Stimulated activated CD4-positive, alpha-beta T cell treated with anti-CD3 and anti-CD28 coated beads, Interleukin-2, amount 100 ng/mL, for 48 hours (primary cell): Measurements from ENCODE around the gene IL24.
A peak's percentile ranks its signal among the peaks of the same experiment; 100 is the strongest.
"Not testable (repeated sequence)": the region's sequence is repeated elsewhere in the genome, so short reads cannot be mapped to it uniquely, and the experiment has no call there.

Experiments
- DNase-seq, 2 donors: peaks; one replicate each; pipeline ENCODE4 v3.0.0-alpha.2; 2020

Gene IL24

DNA sequence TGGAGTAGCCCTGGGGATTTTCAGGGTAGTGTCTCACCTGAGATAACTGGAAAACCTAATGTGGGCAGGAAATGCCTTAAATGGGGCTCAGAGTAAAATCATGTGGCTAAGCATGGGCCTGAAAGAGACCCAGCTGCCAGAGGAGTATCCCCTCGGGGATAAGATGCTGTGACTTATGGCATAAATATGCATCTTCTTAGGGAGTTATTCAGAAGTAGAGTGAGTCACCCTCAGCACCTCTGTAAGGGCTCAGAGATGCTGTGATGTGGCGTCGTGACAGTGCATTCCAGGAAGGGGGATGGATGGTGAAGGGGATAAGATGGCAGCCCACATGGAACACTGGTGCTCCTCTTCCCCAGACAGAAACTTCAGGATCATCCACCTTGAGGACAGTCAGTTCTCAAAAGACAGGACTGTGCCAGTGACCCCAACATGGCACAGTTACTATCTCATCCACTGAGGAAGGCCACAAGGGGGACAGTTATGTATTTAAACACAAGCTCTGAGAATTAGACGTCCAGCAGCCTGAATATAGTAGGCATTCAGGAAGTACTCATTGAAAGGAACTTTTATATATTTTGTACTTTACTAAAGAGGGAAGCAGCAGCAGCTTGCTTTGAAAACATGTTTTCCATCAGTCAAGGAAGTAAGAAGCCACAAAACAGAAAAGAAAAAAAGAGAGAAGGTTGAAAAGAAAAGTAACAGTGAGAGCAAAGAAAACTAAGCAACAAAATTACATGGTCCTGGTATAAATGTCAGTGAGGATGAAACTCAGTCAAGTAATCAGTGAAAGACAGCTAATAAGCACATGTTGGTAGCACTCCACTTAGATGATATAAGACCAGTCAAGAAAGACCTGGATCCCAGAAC lies 8.3 kb downstream of the IL24 start:
- DNase-seq, result no peak

DNA sequence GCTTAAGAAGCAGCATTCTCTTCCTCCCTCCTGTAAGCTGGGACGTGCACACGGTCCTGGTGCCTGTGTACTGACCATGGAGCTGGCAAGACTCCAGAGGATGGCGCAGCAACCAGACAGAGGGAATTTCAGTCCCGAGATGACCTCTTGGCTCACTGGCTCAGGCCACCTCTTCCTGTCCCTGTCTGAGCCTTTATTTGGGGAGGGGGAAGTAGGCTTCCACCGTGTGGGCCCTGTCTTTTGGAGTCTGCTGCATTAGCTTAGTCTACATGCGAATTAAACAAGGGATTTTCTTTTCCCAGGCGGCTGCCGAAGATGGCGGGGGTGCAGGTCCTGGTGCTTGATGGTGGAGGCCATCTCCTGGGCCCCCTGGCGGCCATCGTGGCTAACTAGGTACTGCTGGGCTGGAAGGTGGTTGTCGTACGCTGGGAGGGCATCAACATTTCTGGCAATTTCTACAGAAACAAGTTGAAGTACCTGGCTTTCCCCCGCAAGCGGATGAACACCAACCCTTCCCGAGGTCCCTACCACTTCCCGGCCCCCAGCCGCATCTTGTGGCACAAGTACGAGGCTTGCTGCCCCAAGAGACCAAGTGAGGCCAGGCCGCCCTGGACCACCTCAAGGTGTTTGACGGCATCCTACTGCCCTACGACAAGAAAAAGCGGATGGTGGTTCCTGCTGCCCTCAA lies 10.2 kb downstream of the IL24 start:
- DNase-seq, result no peak

GRCh38 chr1:206908038-206908437 lies 10.8 kb downstream of the IL24 start:
- DNase-seq, result no peak

DNA sequence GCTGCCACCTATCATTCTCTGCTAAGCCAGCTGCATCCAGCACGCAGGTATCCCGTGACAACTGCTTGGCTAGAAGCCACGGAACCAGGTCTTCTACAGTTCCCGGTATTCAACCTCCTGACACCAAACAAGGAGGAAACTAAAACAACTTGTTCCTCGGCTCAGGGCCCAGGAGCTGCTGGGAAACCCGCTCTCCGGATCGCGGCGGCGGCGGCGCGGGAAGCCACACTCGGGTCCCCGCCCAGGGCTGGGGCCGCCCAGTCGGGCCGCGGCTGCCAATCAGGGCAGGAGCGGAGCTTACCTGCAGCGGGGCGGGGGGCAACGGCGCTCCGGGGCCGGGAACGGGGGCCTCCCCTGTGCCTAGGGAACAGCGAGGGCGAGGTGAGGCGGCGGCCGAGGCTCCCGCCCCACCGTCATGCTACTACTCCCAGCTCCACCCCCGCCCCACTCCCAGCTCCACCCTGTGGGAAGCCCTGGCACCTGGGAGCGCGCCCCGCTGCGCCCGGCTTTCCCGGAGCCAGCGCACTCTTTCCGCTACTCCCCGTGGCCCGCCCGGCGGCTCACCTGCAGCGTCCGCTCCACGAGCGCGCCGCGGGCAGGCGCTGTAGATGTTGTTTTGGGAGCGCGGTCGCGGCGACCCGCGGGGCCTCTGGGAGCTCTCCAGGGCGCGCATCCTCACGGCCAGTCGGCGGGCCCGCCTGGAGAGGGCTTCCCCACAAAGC lies 12.1 kb downstream of the IL24 start:
- no peak for DNase-seq

- no peak for DNase-seq
Measured at GRCh38 chr1:206909883-206910318, 12.7 kb downstream of the IL24 start.

GRCh38 chr1:206911064-206911663 lies 13.9 kb downstream of the IL24 start:
- no peak for DNase-seq

DNA sequence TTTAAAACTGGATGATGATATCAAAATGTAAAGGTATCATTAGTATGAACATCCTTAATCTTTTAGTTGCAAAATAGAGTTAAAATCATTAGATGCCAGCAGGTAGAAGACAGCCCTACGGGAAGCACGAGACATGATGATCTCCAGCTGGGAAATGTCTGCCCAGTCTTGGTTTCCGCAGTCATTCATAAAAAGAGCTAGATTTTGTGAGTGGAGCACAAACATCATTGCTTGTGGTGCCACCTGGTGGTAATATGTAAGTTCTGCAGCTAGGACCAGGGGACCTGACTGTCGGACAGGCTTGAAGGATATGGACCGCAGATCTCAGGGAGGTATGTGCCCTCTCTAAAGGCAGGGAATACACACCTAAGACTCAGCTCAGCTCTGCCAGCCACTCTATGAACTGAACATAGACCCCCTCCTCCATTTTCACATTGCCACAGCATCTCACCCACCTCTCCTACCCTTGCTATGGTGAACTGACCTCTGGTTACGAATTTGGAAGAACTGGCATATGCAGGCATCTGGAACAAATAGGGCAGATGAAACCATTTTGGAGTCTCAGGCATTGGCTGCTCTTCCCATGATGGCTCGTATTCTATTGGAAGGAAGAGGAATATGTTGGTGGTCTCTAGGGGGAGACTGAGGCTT lies 15.3 kb downstream of the IL24 start:
- peak; percentile 53 to 54 for DNase-seq

GRCh38 chr1:206913766-206914537 lies 16.7 kb downstream of the IL24 start:
- no peak for DNase-seq

DNA sequence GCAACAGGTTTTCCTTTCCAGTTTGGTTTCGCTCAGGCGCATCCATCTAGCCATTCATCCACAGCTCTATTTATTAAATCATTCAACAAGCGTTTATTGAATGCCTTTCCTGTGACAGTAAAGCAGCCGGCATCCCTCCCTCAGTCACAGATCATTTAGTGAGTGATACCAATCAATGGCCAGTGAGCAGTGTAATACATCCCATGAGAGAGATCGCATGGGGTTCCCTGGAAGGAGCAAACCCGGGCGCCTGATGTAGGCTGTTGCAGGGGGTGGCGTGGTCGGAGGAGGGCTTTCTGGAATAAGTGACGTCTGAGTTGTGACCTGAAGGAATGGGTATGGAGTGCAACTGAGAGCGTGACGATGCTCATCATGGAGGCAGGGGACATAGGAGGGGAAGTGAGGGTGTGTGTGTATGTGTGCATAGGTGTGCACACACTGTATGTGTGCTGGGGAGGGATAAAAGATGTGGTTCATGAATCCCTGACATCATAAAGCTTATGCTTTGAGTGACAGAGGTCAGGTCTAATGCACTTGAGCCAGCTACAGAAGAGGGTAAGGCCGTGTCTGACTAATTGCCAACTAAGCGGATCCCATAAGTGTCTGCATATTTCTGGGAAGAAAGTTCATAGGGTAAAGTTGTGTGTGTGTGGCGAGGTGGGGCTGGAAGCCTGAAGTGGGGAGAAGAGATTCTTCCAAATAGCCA lies 17.9 kb downstream of the IL24 start:
- no peak for DNase-seq

DNA sequence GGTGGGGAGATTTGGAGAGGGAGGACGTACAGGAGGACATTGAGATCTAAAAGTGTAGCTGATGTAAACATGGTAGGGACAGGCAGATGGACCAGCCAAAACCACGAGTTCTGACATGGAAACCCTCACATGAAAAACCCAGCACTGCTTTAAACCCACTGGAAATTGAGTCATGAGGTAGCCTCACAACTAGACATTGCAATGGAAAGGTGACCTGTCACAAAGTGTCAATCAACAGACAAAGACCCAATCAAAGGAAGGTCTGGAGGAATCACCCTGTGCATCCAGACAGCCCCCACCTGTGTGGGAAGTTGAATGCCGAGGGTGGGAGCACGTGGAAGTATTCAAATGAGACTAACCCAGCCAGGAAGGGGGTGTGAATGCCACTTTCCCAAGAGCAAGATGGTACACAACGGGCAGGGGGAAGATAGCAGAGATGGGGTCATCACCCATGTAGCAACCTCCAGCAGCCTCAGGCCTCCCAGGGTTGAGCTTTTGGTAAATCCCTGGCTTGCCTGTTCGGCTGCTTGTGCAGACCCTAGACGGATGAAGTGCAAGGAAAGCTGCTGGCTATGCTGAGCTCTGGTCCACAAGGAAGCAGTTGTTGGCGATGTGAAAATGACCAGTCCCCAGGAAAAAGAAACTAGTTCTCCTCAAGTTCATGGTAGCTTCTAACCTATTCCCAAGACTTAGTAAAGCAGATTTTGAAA lies 18.9 kb downstream of the IL24 start:
- no peak for DNase-seq

DNA sequence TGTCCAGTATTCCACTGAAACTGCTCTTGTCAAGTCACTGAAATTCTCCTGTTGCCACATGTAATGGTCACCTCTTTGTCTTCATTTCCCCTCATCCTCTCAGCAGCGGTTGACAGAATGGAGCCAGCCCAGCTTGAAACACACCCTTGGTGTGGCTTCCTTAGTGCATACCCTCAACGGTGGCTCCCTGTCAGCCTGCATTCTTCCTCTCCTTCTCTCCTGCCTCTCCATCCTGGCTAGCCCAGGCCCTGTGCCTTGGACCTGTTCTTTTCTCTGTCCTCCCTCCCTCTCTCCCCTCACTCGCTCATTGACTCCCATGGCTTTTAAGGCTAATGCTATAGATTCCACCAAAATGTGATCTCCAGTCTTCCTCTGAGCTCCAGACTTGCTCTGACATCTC lies 20.8 kb downstream of the IL24 start:
- no peak for DNase-seq

GRCh38 chr1:206921772-206922265 lies 24.6 kb downstream of the IL24 start, which contains the start of gene FCMR:
TSS of gene FCMR (minus strand) at chr1:206921941. CDS start at chr1:206921854, 87 bp downstream.
- no peak for DNase-seq

GRCh38 chr1:206922524-206922923 lies 25.3 kb downstream of the IL24 start:
- DNase-seq, result no peak

DNA sequence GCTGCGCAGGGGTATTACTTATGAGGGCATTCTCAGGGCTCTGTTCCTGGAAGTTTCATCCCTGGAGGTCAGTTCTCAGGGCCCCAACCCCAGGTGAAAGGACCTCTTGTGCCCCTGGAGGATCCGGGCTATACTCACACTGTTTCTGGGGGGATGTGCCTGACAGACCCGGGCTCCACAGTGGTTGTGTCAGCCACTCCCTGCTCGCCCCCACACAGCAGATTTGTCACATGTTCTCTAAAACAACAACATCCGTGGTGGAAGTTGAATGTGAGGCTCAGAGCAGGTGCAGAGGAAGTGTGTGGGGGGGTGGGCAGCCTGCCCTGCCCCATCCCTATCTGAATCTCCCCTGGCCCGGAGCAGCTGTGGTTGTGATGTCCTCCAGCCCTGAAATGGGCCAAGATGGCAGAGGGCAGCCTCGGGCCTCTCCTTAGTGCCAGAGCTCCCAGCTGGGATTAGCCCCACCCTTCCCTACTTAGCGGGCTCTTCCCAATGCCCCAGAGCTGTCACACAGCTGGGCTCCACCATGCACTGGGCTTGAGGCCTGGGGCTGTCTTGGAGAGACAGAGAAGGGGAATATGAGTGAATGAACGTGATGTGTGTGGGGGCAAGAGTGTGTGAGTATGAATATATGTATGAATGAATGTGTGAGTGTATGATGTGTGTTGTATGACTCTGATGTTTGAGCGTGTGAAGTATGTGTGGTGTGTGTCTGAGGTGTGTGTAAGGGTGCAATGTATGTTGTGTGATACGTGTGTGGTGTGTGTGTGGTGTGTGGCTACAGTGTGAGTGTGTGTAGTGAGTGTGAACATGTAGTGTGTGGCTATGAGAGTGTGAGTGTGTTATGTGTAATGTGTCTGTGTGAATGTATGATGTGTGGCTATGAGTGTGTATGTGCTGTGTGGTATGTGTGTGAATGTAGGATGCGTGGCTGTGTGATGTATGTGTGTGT lies 26.0 kb downstream of the IL24 start:
- peak in 1 of 2 donors; percentile 61 for DNase-seq

DNA sequence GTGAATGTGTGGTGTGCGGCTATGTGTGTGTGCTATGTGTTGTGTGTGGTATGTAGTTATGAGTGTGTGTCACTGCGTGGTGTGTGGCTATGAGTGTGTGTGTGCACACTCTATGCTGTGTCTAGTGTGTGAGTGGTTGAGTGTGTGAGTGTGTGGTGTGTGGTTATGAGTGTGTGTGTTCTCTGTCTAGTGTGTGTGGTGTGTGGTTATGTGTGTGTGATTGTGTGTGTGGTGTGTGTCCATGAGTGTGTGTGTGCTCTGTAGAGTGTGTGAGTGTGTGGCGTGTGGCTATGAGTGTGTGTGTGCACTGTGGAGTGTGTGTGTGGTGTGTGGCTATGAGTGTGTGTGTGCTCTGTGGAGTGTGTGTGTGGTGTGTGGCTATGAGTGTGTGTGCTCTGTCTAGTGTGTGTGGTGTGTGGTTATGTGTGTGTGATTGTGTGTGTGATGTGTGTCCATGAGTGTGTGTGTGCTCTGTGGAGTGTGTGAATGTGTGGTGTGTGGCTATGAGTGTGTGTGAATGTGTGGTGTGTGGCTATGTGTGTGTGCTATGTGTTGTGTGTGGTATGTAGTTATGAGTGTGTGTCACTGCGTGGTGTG lies 26.8 kb downstream of the IL24 start:
- DNase-seq, result not testable (repeated sequence)

DNA sequence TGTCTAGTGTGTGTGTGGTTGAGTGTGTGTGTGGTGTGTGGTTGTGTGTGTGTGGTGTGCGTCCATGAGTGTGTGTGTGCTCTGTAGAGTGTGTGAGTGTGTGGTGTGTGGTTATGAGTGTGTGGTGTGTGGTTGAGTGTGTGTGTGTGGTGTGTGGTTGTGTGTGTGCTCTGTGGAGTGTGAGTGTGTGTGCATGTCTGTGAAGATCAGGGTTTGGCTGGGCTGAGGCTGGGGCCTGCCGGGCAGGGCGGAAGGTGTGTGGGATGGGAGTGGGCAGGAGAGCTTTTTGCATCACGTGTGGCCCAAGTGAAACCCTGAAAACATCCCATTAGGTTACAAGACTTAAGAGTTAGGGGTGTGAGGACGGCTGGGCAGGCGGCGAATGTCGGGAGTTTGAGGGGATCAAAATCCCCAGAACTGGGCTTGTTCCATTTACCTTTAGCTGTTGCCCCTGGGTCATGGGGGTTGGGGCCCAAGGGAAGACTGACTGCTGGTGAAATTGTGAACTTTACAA lies 27.4 kb downstream of the IL24 start:
- no peak for DNase-seq

DNA sequence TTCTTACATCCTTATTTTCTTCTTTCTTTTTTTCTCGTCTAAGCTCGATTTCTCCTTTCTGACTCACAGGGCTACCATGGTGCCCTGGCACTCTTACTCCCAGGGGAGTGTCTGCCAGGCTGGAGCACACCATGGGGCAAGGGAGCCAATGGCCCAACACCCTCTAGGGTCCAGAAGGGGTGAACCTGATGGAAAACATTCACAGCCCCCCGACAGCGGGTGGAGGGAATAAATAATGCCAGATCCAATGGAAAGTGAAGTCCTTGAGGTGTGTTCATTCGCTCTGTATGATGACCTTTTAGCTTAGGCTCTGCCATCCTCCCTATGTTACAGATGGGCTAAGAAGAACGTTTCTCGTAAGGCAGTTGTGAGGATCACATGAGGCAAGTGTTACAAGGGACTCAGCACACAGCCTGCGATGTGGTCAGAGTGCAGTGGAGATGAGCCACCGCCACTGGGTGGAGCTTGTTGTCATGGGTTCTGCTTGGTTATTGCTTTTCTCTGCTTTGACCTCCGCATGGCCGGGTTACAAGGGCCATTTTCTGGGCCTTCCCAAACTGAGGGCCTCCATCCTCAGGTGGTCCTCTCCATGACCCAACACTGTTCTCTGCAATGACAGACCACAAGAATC lies 28.0 kb downstream of the IL24 start:
- peak in 1 of 2 donors; percentile 47 for DNase-seq

DNA sequence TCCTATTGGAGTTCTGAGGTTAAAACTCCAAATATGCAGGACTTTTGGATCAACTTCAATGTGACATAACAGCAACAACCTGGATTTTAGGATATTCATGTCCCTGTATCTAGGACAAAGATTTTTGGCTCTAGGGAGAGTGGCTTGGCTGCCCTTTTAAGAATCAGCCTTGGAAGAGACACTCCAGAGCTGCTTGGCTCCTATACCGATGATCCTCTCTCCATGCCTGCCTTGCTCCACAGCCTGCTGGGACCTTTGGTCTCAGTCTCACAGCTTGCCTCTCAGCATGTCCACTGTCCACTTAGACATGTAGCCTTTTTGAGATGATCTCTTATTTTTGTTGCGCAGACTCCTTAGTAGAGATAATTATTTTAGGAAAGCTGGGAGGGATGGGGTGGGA lies 29.0 kb downstream of the IL24 start:
- DNase-seq, result no peak
